Duodenal mucosa (tissue), 2 donors: ENCODE results near the gene CHERP.
"Not testable (repeated sequence)": the region's sequence is repeated elsewhere in the genome, so short reads cannot be mapped to it uniquely, and the experiment has no call there.

Source experiments
- H3K27ac ChIP-seq: one replicate; pipeline ENCODE4 v1.7.0; 2013; ENCODE audit warnings: low read depth, low read length
- H3K27me3 ChIP-seq, 2 donors: one replicate each; pipeline ENCODE4 v1.7.0; 2013; ENCODE audit warnings: low read length in 2 of 2, control low read depth in 1 of 2; ENCODE audit not compliant: insufficient read depth in 2 of 2, control insufficient read depth in 1 of 2
- H3K36me3 ChIP-seq, 2 donors: one replicate each; pipeline ENCODE4 v1.7.0; 2013; ENCODE audit warnings: low read length in 2 of 2, control low read depth in 1 of 2; ENCODE audit not compliant: insufficient read depth in 2 of 2, control insufficient read depth in 1 of 2
- H3K4me1 ChIP-seq, 2 donors: one replicate each; pipeline ENCODE4 v1.7.0; 2013; ENCODE audit warnings: low read length in 2 of 2, control low read depth in 1 of 2; ENCODE audit not compliant: insufficient read depth in 2 of 2, control insufficient read depth in 1 of 2
- H3K4me3 ChIP-seq, 2 donors: one replicate each; pipeline ENCODE4 v1.7.0; 2013; ENCODE audit warnings: low read length in 2 of 2, low read depth in 1 of 2
- H3K9ac ChIP-seq, 2 donors: one replicate each; pipeline ENCODE4 v1.7.0; 2013; ENCODE audit warnings: low read length in 2 of 2, low read depth in 1 of 2
- H3K9me3 ChIP-seq, 2 donors: one replicate each; pipeline ENCODE4 v1.7.0; 2013; ENCODE audit warnings: low read length in 2 of 2, control low read depth in 1 of 2; ENCODE audit not compliant: control insufficient read depth in 1 of 2

Gene CHERP

DNA sequence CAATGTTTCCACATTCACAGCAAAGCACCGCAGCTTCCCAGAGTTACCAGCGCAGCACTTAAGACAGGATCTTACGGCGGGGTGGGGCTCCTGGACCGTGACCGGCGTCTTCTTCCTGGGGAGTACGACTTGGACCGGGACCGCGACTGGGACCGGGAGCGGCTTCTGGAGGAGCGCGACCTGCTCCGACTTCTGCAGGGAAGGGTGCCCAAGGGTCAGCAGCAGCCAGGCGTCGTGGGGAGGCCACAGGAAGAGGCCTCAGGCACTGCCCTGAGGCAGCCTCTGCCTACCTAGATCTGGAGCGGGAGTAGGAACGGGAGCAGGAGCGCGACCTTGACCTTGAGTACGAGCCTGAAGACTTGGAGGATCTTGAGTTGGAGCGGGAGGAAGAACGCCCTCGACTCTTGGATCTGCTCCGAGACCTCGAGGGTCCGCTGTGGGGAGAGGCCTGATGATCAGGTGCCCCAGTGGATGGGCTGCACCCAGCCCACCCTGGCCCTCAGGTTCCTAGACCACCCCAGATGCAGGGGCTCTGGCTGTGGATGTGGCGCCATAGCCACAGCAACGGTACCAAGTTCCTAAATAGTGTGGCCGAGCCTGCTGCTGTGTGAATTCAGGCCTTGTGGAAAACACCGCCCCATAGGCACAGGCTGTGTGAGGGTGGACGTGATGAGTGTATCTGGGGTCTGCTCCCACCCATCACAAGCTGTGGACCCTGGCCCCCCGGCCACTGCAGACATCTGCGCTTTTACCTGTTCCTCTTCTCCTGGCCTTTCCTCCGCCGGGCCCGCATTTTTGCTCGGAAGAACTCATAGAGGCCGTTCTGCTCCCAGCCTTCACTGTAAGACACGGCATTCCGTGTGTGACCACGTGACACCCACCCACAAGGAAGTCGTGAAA lies 21.9 kb downstream of the CHERP start:
- Histone ChIP-seq H3K9me3 (no peaks in the 10 kb centered on the region), H3K27ac (no peak overlapping the region), H3K27me3 (no peaks in the 10 kb centered on the region), H3K36me3 (peaks cover 53 to 77% of the 10 kb centered on the region in 2 donors), H3K9ac (no peak overlapping the region), H3K4me1 (peaks cover 0 to 11% of the 10 kb centered on the region in 2 donors), H3K4me3 (no peak overlapping the region)

DNA sequence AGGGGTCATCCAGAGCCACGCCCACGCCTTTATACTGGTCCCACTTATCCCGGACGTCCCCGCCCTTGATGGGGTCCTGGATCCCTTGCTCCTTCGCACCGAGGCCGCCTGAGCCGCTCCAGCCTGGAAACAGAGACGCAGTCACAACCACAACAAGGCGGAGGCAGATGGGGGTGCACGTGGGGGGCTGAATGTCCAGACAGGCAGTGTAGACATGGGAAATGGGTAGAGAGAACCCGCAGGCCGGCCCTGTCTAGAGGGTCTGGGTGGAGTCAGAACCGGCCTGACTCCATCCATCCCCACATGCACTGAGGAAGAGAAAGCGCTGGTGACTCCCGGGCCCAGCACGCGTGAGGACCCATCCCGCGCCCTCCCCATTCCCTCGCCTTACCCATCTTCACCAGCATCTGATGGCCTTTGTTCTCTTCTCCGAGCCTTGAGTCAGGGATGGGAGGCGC lies 23.0 kb downstream of the CHERP start:
- Histone ChIP-seq H3K27ac (no peak overlapping the region), H3K9me3 (no peaks in the 10 kb centered on the region), H3K27me3 (no peaks in the 10 kb centered on the region), H3K4me3 (no peak overlapping the region), H3K4me1 (peaks cover 0 to 11% of the 10 kb centered on the region in 2 donors), H3K9ac (no peak overlapping the region), H3K36me3 (peaks cover 47 to 72% of the 10 kb centered on the region in 2 donors)

DNA sequence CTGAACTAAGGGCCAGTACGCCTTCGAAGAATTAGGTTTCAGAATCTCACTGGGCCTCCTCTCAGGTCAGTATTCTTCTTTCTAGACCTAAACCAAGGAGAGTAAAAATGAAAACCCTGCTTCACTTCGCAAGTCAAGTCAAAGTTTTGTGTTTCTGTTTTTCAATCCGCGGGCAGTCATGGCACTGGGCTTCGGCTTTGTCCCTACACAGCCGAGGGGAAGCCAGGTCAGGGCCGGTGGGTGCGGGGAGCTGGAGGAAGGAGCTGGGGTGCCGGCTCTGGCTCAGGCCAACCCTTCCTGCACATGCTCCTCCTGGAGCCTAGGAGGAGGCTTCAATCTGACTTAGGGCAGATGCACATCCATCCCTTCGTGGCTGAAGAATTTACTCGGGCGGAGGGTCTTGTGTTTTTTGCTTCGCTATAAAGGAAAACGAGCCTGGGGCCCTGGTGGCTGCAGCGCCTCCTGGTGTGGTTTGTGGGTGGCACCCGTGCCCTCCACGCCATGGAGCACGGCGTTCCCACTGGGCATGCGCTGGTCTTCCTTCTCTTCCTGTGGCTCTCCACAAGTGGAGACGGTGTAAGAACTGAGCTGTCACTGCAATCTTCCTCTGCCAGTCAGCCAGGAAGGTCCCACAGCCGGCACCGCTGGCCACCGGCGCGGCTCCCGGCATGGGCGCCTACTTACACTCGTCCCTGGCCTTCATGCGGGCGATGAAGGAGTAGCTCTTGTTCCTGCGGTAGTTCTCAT lies 23.6 kb downstream of the CHERP start:
- Histone ChIP-seq H3K36me3 (peaks cover 46 to 66% of the 10 kb centered on the region in 2 donors), H3K9ac (no peak overlapping the region), H3K27ac (no peak overlapping the region), H3K27me3 (no peaks in the 10 kb centered on the region), H3K4me3 (no peak overlapping the region), H3K9me3 (no peaks in the 10 kb centered on the region), H3K4me1 (peaks cover 0 to 11% of the 10 kb centered on the region in 2 donors)

DNA sequence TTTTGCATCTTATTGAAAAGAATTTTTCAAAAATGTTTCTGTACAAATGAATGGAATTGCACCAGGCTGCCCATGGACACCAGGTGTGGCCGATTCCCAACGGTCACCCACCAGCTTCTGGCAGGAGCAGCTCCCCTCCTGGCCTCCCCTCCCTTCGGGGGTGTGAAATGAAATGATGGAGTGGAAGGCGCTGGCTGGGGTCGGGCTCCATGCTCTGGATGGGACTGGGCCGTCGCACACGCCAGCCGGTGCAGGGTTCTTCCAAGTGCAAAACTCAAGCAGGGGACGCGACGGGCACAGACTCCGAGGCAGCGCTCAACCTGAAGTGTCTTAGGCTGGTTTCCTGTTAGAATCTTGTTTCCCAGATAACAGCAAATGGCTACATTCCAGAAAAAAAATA lies 24.2 kb downstream of the CHERP start:
- Histone ChIP-seq H3K27me3 (no peaks in the 10 kb centered on the region), H3K36me3 (peaks cover 41 to 62% of the 10 kb centered on the region in 2 donors), H3K4me3 (no peak overlapping the region), H3K9me3 (no peaks in the 10 kb centered on the region), H3K27ac (no peak overlapping the region), H3K4me1 (peaks cover 0 to 11% of the 10 kb centered on the region in 2 donors), H3K9ac (no peak overlapping the region)

DNA sequence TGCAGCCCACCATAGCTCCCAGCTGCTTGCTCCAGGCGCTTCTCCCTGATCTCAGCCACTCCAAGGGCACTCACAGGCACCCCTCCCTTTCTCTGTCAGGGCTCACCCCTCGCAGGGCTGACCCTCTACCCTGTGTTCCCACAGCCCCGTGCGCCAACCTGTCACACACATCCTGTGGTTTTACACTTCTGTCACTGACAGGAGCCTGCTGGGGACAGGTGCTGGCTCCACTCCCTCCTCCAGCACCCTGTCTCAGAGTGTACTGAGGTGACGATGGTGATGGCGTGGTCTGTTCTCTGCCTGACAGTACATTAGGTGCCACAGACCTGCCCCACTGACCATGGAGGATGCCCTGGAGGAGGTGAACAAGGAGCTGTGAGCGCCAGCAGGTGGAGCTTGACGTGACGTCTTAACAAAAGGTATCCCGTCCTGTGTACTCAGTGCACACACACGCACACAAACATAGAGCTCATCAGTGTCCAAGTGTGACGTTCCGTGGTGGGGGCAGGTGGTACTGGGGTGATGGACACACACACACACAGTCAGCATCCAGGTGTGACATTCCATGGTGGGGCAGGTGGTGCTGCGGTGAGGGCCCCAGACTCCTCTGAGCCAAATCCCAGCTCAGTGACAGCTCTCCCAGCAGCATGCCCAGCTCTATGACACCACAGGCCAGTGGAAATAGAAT lies 25.2 kb downstream of the CHERP start:
- Histone ChIP-seq H3K9ac (no peak overlapping the region), H3K27ac (no peak overlapping the region), H3K4me3 (no peak overlapping the region), H3K4me1 (peaks cover 0 to 11% of the 10 kb centered on the region in 2 donors), H3K27me3 (no peaks in the 10 kb centered on the region), H3K9me3 (no peaks in the 10 kb centered on the region), H3K36me3 (peaks cover 41 to 58% of the 10 kb centered on the region in 2 donors)

DNA sequence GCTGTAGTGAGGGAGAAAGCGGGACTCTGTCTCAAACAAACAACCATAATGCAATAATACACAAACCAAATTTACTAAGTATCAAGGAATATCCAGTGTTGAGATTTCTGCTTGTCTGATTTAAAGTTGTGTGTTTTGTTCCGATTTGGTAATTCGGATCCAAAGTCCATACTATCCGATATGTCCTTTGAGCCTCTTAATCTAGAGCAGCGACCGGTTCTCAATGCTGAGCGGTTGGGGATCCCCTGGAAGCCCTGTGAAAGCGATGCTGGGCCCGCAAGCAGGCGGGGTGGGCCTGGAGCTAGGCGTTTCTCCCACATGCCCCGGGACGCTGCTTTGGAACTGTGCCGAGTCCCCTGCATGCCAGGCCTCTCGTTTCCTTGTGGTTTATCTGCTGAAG lies 25.9 kb downstream of the CHERP start:
- H3K4me1 ChIP-seq: peaks cover 0 to 11% of the 10 kb centered on the region in 2 donors
- H3K36me3 ChIP-seq: peaks cover 40 to 53% of the 10 kb centered on the region in 2 donors
- no peak overlapping the region for H3K9ac ChIP-seq
- no peaks in the 10 kb centered on the region for H3K27me3 ChIP-seq
- H3K27ac ChIP-seq: no peak overlapping the region
- H3K4me3 ChIP-seq: no peak overlapping the region
- no peaks in the 10 kb centered on the region for H3K9me3 ChIP-seq

DNA sequence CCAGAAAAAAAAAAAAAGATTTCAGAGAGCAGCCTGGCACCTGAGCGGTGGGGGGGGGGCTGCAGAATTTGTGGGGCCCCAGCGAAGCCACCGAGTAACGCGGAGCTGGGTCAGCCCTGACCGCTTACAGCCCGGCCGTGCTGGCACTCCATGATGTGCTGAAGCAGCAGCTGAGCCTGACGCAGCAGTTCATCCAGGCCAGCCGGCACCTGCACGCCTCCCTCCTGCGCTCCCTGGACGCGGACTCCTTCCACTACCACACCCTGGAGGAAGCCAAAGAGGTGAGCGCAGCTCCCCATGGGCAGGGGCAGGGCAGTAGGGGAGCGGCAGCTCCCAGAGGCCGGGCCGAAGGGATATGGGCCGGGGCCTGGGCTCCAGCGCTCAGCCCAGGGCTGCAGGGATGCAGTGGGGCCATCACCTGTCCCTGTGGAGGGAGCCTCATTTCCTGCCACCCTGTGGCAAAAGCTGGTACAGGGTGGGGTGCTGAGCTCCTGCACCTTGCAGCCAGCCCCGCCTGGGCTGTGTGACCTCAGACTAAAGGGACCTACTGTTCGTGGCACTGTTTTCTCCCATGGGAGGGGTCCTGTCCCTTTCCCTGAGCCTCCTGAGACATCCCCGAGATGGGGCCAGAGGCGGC lies 27.7 kb downstream of the CHERP start:
- H3K27ac ChIP-seq: no peak overlapping the region
- H3K4me3 ChIP-seq: no peak overlapping the region
- H3K36me3 ChIP-seq: peaks cover 26 to 39% of the 10 kb centered on the region in 2 donors
- peaks cover 0 to 11% of the 10 kb centered on the region in 2 donors for H3K4me1 ChIP-seq
- no peak overlapping the region for H3K9ac ChIP-seq
- H3K27me3 ChIP-seq: no peaks in the 10 kb centered on the region
- H3K9me3 ChIP-seq: no peaks in the 10 kb centered on the region

DNA sequence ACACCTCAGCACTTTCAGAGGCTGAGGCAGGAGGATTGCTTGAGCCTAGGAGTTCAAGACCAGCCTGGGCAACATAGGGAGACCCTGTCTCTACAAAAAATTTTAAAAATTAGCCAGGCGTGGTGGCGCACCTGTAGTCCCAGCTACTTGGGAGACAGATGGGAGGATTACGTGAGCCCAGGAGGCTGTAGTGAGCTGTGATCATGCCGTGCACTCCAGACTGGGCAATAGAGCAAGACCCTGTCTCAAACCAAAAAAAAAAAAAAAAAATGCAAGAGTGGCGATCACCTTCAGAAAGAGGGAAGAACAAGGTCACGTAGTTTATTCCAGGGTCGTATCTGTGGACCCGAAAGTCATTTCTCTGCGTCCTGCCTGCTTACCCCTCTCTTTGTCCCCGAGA lies 29.6 kb downstream of the CHERP start:
- H3K27me3 ChIP-seq, H3K27ac ChIP-seq, H3K9ac ChIP-seq, H3K4me3 ChIP-seq, H3K9me3 ChIP-seq: not testable (repeated sequence)
- peaks cover 7 to 21% of the 10 kb centered on the region in 2 donors for H3K36me3 ChIP-seq
- peaks cover 0 to 11% of the 10 kb centered on the region in 2 donors for H3K4me1 ChIP-seq

DNA sequence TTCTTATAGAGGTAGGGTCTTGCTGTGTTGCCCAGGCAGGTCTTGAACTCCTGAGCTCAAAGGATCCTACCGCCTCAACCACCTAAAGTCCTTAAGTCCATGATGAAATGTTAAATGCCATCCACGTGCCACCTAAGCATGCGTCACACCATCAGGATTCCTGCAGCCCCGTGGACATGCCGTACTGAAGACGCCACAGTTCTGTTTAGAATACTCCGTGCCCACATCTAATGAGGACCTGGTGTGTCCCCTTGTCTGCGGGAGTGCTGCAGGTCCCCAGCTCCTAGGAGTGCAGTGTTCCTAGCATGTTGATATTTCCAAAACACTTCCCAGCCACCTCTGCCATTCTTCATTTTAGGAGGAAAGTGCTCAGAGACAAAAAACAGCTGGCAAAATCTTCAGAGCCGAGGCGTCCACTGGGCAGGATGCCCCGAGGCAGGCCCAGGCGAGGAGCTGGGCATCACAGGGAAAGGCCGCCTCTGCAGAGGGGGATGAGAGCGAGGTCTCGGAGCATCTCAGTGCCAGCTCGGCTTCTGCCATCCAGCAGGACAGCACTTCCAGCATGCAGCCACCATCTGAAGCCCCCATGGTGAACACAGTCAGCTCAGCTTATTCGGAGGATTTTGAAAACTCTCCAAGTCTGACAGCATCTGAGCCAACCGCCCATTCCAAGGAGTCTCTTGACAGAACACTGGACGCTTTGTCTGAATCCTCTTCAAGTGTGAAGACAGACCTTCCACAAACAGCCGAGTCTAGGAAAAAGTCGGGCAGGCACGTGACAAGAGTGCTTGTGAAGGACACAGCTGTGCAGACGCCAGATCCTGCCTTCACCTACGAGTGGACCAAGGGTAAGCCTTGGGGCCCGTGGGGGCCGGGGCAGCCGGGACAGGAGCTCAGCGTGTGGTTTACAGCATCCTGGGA lies 32.8 kb downstream of the CHERP start:
- Histone ChIP-seq H3K27me3 (no peaks in the 10 kb centered on the region), H3K4me1 (no peaks in the 10 kb centered on the region), H3K36me3 (peaks cover 0 to 16% of the 10 kb centered on the region in 2 donors), H3K9ac (no peak overlapping the region), H3K4me3 (no peak overlapping the region), H3K27ac (no peak overlapping the region), H3K9me3 (no peaks in the 10 kb centered on the region)
